ENCODE data around the gene ZNF688.
A peak's percentile ranks its signal among the peaks of the same experiment; 100 is the strongest.

ZNF688 gene

GRCh38 chr16:30561089-30561816 is 10.3 kb downstream of the ZNF688 start:
- TF ChIP-seq CTCF (IDR thresholded peaks at IDR 0.05; ENCODE audit: insufficient read depth, missing control alignments): no peak
- DNase-seq (ENCODE audit: insufficient read length, low spot score) (no peak), FAIRE-seq (no peak)

DNA sequence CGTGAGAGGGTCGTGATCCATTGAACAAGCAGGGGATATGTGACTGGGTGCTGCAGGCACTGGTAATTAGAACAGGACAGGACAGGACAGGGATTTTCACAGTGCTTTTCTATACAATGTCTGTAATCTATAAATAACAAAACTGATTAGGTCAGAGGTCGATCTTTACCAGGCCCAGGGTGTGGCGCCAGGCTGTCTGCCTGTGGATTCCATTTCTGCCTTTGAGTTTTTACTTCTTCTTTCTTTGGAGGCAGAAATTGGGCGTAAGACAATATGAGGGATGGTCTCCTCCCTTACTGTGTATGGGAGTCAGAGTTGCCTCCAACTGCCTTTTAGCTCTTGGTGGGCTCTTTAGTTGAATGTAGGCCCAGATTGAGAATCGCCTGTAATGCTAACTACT is 11.8 kb downstream of the ZNF688 start:
- DNase-seq (ENCODE audit: insufficient read length, low spot score): no peak
- TF ChIP-seq CTCF (IDR thresholded peaks at IDR 0.05; ENCODE audit: insufficient read depth, missing control alignments): no peak
- no peak for FAIRE-seq

DNA sequence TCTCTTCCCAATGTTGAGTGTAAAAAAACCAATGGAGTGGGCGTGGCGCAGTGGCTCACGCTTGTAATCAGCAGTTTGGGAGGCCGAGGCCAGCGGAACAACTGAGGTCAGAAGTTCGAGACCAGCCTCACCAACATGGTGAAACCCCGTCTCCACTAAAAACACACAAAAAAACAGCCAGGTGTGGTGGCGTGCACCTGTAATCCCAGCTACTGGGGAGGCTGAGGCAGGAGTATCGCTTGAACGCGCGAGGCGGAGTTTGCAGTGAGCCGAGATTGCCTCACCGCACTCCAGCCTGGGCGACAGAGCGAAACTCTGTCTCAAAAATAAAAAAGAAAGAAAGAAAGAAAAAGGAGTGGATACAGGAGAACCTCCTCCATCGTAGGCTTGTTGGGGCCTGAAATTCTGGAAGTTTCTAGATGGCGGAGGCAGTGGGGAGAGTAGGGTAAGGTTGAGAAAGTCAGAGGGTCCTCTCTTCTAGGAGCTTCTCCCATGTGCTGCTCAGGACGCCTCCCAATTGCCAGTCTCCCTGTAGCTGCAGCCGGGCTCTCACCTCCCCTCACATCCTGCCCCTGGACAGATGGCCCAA is 12.6 kb downstream of the ZNF688 start:
- DNase-seq (ENCODE audit: insufficient read length, low spot score) (no peak), FAIRE-seq (no peak)
- TF ChIP-seq CTCF (IDR thresholded peaks at IDR 0.05; ENCODE audit: insufficient read depth, missing control alignments): no peak

GRCh38 chr16:30557957-30558788 is 13.3 kb downstream of the ZNF688 start, which contains the start of gene ZNF764:
ZNF764 (minus strand) TSS chr16:30558374; CDS start chr16:30558182, 192 bp downstream.
- FAIRE-seq: no peak
- TF ChIP-seq CTCF (IDR thresholded peaks at IDR 0.05; ENCODE audit: insufficient read depth, missing control alignments): no peak
- peak; percentile 90 for DNase-seq (ENCODE audit: insufficient read length, low spot score)

DNA sequence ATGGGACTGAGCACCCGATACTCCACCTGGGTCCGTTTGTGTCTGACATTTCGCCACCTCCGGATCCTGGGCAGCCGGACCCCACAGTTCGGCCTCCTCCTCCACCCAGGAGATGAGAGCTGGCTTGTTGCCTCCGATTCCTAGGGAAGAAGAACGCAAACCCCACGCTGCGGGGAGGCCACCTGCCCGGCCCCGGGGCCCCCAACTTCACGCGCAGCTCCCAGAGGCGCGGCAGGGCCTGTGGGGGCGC is 13.9 kb downstream of the ZNF688 start:
- no peak for TF ChIP-seq CTCF (IDR thresholded peaks at IDR 0.05; ENCODE audit: insufficient read depth, missing control alignments)
- FAIRE-seq: no peak
- DNase-seq (ENCODE audit: insufficient read length, low spot score): no peak

DNA sequence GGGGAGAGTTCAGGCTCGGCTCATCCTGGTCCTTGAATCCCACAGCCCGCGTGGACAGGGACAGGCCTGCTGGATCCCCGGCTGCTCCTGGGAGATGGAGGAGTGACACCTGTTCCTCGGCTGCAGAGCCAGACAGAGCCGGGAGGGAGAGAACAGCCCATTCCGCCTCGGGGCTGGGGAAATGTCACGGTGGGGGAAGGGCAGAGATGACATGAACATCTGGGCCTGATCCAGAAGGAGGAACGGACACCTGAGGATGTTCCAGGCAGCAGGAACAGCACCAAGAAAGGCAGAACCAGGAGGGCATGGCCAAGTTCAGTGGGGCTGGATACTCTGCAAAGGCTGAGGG is 15.4 kb downstream of the ZNF688 start:
- DNase-seq (ENCODE audit: insufficient read length, low spot score) (no peak), FAIRE-seq (no peak)
- TF ChIP-seq CTCF (IDR thresholded peaks at IDR 0.05; ENCODE audit: insufficient read depth, missing control alignments): no peak

Data from D721Med (cell line).